ENCODE measurements around the gene FGGY.

- TF ChIP-seq SUZ12 (IDR thresholded peaks at IDR 0.05; ENCODE audit: extremely low read depth, insufficient read depth, insufficient read length) (no peak), YY1 (IDR thresholded peaks at IDR 0.05; ENCODE audit: insufficient read depth, insufficient read length) (no peak), ZNF274 (IDR thresholded peaks at IDR 0.05; ENCODE audit: low read depth, low read length) (no peak)
Measured at GRCh38 chr1:59765011-59765730, 468.3 kb downstream of the FGGY start.

All from NT2/D1 (cell line).